ENCODE measurements around the gene ZFHX3. TPM values are rescaled to one million over a fixed set of nuclear protein-coding genes. Genes with fewer than 3 reads are reported as not detected.
"Not testable (repeated sequence)": the region's sequence is repeated elsewhere in the genome, so short reads cannot be mapped to it uniquely, and the experiment has no call there.

The ZFHX3 gene
- total RNA-seq, 1 donor from 2014 or later, result 3.2 TPM

GRCh38 chr16:73022534-73022933 is 25.4 kb downstream of the ZFHX3 start:
- DNase-seq (ENCODE audit: low read depth, low spot score), result no peak

GRCh38 chr16:73021866-73022495 is 25.9 kb downstream of the ZFHX3 start:
- DNase-seq (ENCODE audit: low read depth, low spot score), result no peak

GRCh38 chr16:73020409-73020884 is 27.5 kb downstream of the ZFHX3 start:
- DNase-seq (ENCODE audit: low read depth, low spot score), result peak; percentile 51

GRCh38 chr16:73019457-73020362 is 28.2 kb downstream of the ZFHX3 start:
- DNase-seq (ENCODE audit: low read depth, low spot score), result peak; percentile 29

- no peak for DNase-seq (ENCODE audit: low read depth, low spot score)
Measured at GRCh38 chr16:73018821-73019456, 29.0 kb downstream of the ZFHX3 start.

GRCh38 chr16:73017321-73017720 is 30.6 kb downstream of the ZFHX3 start:
- no peak for DNase-seq (ENCODE audit: low read depth, low spot score)

- DNase-seq (ENCODE audit: low read depth, low spot score), result no peak
Measured at GRCh38 chr16:73016488-73016830, 31.5 kb downstream of the ZFHX3 start.

GRCh38 chr16:73015612-73016487 is 32.1 kb downstream of the ZFHX3 start:
- DNase-seq (ENCODE audit: low read depth, low spot score), result no peak

GRCh38 chr16:73014768-73015167 is 33.2 kb downstream of the ZFHX3 start:
- DNase-seq (ENCODE audit: low read depth, low spot score), result no peak

GRCh38 chr16:73013974-73014373 is 34.0 kb downstream of the ZFHX3 start:
- no peak for DNase-seq (ENCODE audit: low read depth, low spot score)

- no peak for DNase-seq (ENCODE audit: low read depth, low spot score)
Measured at GRCh38 chr16:73012341-73012740, 35.6 kb downstream of the ZFHX3 start.

- DNase-seq (ENCODE audit: low read depth, low spot score), result no peak
Measured at GRCh38 chr16:73011926-73012325, 36.0 kb downstream of the ZFHX3 start.

GRCh38 chr16:73010150-73010676 is 37.7 kb downstream of the ZFHX3 start:
- no peak for DNase-seq (ENCODE audit: low read depth, low spot score)

GRCh38 chr16:73009710-73010109 is 38.2 kb downstream of the ZFHX3 start:
- DNase-seq (ENCODE audit: low read depth, low spot score), result not testable (repeated sequence)

- DNase-seq (ENCODE audit: low read depth, low spot score), result no peak
Measured at GRCh38 chr16:73006026-73006425, 41.9 kb downstream of the ZFHX3 start.

- DNase-seq (ENCODE audit: low read depth, low spot score), result no peak
Measured at GRCh38 chr16:73002866-73003265, 45.1 kb downstream of the ZFHX3 start.

GRCh38 chr16:73000907-73001521 is 46.9 kb downstream of the ZFHX3 start:
- no peak for DNase-seq (ENCODE audit: low read depth, low spot score)

- DNase-seq (ENCODE audit: low read depth, low spot score), result no peak
Measured at GRCh38 chr16:73000020-73000906, 47.7 kb downstream of the ZFHX3 start.

- no peak for DNase-seq (ENCODE audit: low read depth, low spot score)
Measured at GRCh38 chr16:72999541-73000019, 48.3 kb downstream of the ZFHX3 start.

All from pulmonary artery endothelial cell (primary cell).